HFFc6 (cell line): Measurements from ENCODE around the gene GPR21. TPM values are rescaled to one million over a fixed set of nuclear protein-coding genes. Genes with fewer than 3 reads are reported as not detected.

Experiments
- DNase-seq: peaks from one replicate; pipeline ENCODE4 v3.0.0-alpha.2; 2018
- H3K27ac Mint-ChIP-seq: 2 replicates; pipeline ENCODE4 v1.8.0; 2020; ENCODE audit warnings: mild to moderate bottlenecking, mixed read lengths
- H3K27me3 Mint-ChIP-seq: 2 replicates; pipeline ENCODE4 v1.8.0; 2021; ENCODE audit warnings: mild to moderate bottlenecking, moderate library complexity, mixed read lengths; ENCODE audit not compliant: insufficient read depth
- H3K36me3 Mint-ChIP-seq: 2 replicates; pipeline ENCODE4 v1.8.0; 2021; ENCODE audit warnings: low read depth, mixed read lengths
- H3K4me1 Mint-ChIP-seq: 2 replicates; pipeline ENCODE4 v1.8.0; 2020; ENCODE audit warnings: low read depth, mixed read lengths
- H3K4me3 Mint-ChIP-seq: 2 replicates; pipeline ENCODE4 v1.8.0; 2020; ENCODE audit warnings: mild to moderate bottlenecking, moderate library complexity, mixed read lengths
- H3K9me3 Mint-ChIP-seq: 2 replicates; pipeline ENCODE4 v1.8.0; 2020; ENCODE audit warnings: mild to moderate bottlenecking, mixed read lengths
- total RNA-seq, 6 experiments: library from RNA; stranded (reverse); fragmentation: NEBNext Ultra II Directional; extraction: Animal tissue kit (Norgen Biotek cat#: 25700); gene quantifications; 2 replicates in 1 of 6; 3 replicates in 5 of 6; pipeline ENCODE4 v1.2.3, GENCODE V29; 2021
- TF ChIP-seq, protein P1 (sequence below): fragments of 200-600 bp; sonication (generic); IDR thresholded peaks from 2 replicates; pipeline ENCODE4 v1.5.0; 2021; ENCODE audit warnings: antibody characterized with exemption, mild to moderate bottlenecking

The GPR21 gene
- total RNA-seq, 6 experiments from 2014 or later, result 0.26 TPM; not detected in 5

DNA sequence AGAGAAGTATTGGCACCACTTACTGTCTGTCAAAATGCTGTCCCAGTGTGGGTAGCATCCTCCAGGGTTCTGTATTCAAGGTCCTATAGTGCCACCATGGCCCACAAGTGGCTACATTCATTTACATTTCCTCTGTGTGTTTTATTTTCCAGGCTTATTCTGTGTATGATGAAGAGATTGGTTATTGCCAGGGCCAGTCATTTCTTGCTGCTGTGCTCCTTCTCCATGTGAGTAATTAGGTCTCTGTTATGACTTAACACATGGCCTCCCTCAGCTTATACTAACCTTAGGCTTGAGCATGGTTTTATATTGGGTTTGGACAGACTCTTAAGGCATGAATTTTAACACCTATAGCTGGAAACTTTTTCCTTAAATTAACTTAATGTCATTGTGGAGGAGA, 36.7 kb downstream of the GPR21 start:
- Mint-ChIP-seq H3K4me1 (peaks cover 50% of the 10 kb centered on the region), H3K4me3 (no peak overlapping the region), H3K9me3 (no peaks in the 10 kb centered on the region), H3K27me3 (no peaks in the 10 kb centered on the region; the same call in 1 of the 2 replicates), H3K27ac (no peak overlapping the region), H3K36me3 (peaks cover 52% of the 10 kb centered on the region)
- DNase-seq, result no peak
- TF ChIP-seq, protein P1, sequence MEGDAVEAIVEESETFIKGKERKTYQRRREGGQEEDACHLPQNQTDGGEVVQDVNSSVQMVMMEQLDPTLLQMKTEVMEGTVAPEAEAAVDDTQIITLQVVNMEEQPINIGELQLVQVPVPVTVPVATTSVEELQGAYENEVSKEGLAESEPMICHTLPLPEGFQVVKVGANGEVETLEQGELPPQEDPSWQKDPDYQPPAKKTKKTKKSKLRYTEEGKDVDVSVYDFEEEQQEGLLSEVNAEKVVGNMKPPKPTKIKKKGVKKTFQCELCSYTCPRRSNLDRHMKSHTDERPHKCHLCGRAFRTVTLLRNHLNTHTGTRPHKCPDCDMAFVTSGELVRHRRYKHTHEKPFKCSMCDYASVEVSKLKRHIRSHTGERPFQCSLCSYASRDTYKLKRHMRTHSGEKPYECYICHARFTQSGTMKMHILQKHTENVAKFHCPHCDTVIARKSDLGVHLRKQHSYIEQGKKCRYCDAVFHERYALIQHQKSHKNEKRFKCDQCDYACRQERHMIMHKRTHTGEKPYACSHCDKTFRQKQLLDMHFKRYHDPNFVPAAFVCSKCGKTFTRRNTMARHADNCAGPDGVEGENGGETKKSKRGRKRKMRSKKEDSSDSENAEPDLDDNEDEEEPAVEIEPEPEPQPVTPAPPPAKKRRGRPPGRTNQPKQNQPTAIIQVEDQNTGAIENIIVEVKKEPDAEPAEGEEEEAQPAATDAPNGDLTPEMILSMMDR, result no peak

DNA sequence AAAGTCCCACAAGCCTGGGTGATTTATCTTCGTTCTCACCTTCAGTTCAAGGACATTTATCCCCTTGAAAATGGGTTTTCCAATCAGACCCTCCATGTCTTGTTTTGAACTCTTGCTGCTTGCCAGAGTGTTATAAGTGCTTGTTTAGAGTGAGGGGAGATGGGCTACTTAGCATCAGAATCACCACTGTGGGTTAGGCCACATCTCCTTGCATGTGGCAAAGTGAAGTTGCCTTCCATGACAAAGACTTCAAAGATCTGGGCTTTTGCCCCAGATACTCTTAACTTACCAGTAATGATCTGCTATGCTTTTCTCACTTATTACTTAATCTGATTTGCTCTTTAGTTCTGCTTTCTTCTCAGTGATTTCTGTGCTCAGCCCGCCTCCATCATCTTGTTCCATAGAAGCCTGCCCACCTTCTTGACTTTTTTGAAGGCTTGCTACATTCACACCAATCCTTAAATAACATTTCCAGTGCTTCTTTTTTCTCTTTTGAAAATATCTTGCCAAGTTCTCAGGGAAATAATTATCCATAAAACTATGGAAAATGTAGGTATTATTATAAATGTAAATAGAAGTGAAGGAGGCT, 39.0 kb downstream of the GPR21 start:
- peaks cover 44% of the 10 kb centered on the region for H3K4me1 Mint-ChIP-seq
- no peak overlapping the region for H3K4me3 Mint-ChIP-seq
- H3K27me3 Mint-ChIP-seq, result no peaks in the 10 kb centered on the region; the same call in 1 of the 2 replicates
- H3K9me3 Mint-ChIP-seq, result no peaks in the 10 kb centered on the region
- TF ChIP-seq, protein P1, result no peak
- H3K36me3 Mint-ChIP-seq, result peaks cover 29% of the 10 kb centered on the region
- no peak for DNase-seq
- peak overlapping the region; percentile 27; the same call in 1 of the 2 replicates for H3K27ac Mint-ChIP-seq

DNA sequence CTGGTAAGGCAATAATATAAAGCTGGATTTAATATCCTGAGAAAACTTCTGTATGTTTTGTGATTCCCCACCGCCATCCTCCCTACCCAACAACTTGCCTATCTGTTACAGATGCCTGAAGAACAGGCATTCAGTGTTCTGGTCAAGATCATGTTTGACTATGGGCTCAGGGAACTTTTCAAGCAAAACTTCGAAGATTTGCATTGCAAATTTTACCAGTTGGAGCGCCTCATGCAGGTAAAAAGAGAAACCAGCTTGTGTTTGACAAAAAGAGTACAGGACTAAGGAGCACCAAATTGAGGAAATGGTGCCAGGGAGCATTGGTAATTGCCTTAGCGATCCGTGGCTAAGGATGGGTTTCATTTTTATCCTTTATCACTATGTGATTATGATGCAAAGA, 40.0 kb downstream of the GPR21 start:
- TF ChIP-seq, protein P1, result no peak
- Mint-ChIP-seq H3K4me3 (peak overlapping the region; percentile 49; the same call in 1 of the 2 replicates), H3K4me1 (peaks cover 42% of the 10 kb centered on the region), H3K27me3 (no peaks in the 10 kb centered on the region; the same call in 1 of the 2 replicates), H3K9me3 (no peaks in the 10 kb centered on the region), H3K27ac (peak overlapping the region; percentile 73; the same call in 1 of the 2 replicates), H3K36me3 (peaks cover 27% of the 10 kb centered on the region)
- no peak for DNase-seq

DNA sequence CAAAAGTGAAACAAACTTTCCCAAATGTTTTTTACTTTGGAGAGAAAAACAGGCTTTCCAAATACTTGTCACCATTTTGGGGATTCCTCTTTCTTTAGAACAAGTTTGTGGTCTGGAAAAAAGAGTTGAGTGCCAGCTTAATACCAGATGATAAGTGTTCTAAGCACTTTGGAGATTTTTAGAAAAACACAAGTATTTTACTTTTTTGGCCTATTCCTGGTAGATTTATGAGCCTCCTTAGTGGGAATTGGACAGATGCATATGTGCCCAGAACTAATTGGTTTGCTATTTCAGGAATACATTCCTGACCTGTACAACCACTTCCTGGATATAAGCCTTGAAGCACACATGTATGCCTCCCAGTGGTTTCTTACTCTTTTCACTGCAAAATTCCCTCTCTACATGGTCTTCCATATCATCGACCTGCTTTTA, 40.5 kb downstream of the GPR21 start:
- peak; percentile 71 for DNase-seq
- Mint-ChIP-seq H3K27ac (peak overlapping the region; percentile 73), H3K27me3 (no peaks in the 10 kb centered on the region; the same call in 1 of the 2 replicates), H3K36me3 (peaks cover 27% of the 10 kb centered on the region), H3K9me3 (no peaks in the 10 kb centered on the region), H3K4me1 (peaks cover 36% of the 10 kb centered on the region), H3K4me3 (peak overlapping the region; percentile 49)
- TF ChIP-seq, protein P1, result no peak; the same call in 1 of the 2 replicates

DNA sequence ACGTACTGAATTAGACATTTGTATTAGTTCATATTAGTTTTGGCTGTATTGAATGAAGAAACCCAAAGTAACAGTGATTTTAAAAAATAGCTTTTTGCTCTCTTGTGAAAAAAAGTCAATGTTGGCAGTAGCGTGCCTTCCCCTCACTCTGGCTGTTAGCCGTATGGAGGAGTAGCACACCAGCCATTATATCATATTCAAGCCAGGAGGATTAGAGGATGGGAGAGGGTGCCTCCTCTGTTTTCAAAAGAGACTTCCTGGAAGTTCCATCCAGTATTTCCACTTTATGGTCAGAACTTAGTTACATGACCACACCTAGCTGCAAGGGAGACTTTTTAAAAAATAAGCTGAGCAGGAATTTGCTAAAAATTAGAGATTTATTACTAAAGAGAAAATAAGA, 41.2 kb downstream of the GPR21 start:
- no peak overlapping the region for H3K4me3 Mint-ChIP-seq

More for the DNA sequence above, 41.2 kb downstream of the GPR21 start:
- no peaks in the 10 kb centered on the region; the same call in 1 of the 2 replicates for H3K27me3 Mint-ChIP-seq
- TF ChIP-seq, protein P1, result no peak
- peak overlapping the region; percentile 73 for H3K27ac Mint-ChIP-seq
- H3K4me1 Mint-ChIP-seq, result peaks cover 30% of the 10 kb centered on the region
- DNase-seq, result no peak
- peaks cover 23% of the 10 kb centered on the region for H3K36me3 Mint-ChIP-seq
- H3K9me3 Mint-ChIP-seq, result no peaks in the 10 kb centered on the region
